Neural progenitor cell (in vitro differentiated cells): ENCODE measurements around the gene ARL4C. TPM values are rescaled to one million over a fixed set of nuclear protein-coding genes. Genes with fewer than 3 reads are reported as not detected.

Source experiments
- DNase-seq: peaks from one replicate; pipeline ENCODE4 v3.0.0-alpha.2; 2016; ENCODE audit warnings: low spot score
- H2AFZ ChIP-seq: fragments of 200-600 bp; sonication (generic); replicated peaks from 2 replicates; pipeline ENCODE4 v1.6.1; 2016; ENCODE audit warnings: antibody characterized with exemption
- H3F3A ChIP-seq: fragments of 200-600 bp; sonication (generic); 2 replicates; pipeline ENCODE4 v1.6.1; 2016; ENCODE audit warnings: antibody characterized with exemption, low read depth
- H3K27ac ChIP-seq: fragments of 200-600 bp; sonication (generic); 2 replicates; pipeline ENCODE4 v1.5.1; 2016; ENCODE audit warnings: mild to moderate bottlenecking
- H3K27me3 ChIP-seq: fragments of 200-600 bp; sonication (generic); 2 replicates; pipeline ENCODE4 v1.6.1; 2016; ENCODE audit warnings: mild to moderate bottlenecking, moderate library complexity
- H3K36me3 ChIP-seq: fragments of 200-600 bp; sonication (generic); 2 replicates; pipeline ENCODE4 v1.5.1; 2016
- H3K4me1 ChIP-seq: fragments of 200-600 bp; sonication (generic); 2 replicates; pipeline ENCODE4 v1.6.1; 2016; ENCODE audit warnings: mixed run types
- H3K4me2 ChIP-seq: fragments of 200-600 bp; sonication (generic); 2 replicates; pipeline ENCODE4 v1.6.1; 2016
- H3K4me3 ChIP-seq: fragments of 200-600 bp; sonication (generic); 2 replicates; pipeline ENCODE4 v1.5.1; 2016
- H3K79me2 ChIP-seq: fragments of 200-600 bp; sonication (generic); 2 replicates; pipeline ENCODE4 v1.6.1; 2016; ENCODE audit warnings: low read depth
- H3K9ac ChIP-seq: fragments of 200-600 bp; sonication (generic); 2 replicates; pipeline ENCODE4 v1.6.1; 2016
- H3K9me3 ChIP-seq: fragments of 200-600 bp; sonication (generic); 2 replicates; pipeline ENCODE4 v1.5.1; 2016; ENCODE audit warnings: low read depth
- H4K20me1 ChIP-seq: fragments of 200-600 bp; sonication (generic); 2 replicates; pipeline ENCODE4 v1.6.1; 2016; ENCODE audit warnings: low read depth
- H3K27ac Mint-ChIP-seq: 3 replicates; pipeline ENCODE4 v1.8.0; 2021; ENCODE audit warnings: mixed read lengths
- H3K27me3 Mint-ChIP-seq: 2 replicates; pipeline ENCODE4 v1.8.0; 2022; ENCODE audit warnings: low read depth, mild to moderate bottlenecking, inconsistent platforms, moderate library complexity, mixed read lengths; ENCODE audit not compliant: insufficient read depth
- H3K36me3 Mint-ChIP-seq: 3 replicates; pipeline ENCODE4 v1.8.0; 2021; ENCODE audit warnings: mixed read lengths
- H3K4me1 Mint-ChIP-seq: 3 replicates; pipeline ENCODE4 v1.8.0; 2021; ENCODE audit warnings: mixed read lengths
- H3K4me3 Mint-ChIP-seq: 3 replicates; pipeline ENCODE4 v1.8.0; 2021; ENCODE audit warnings: mild to moderate bottlenecking, moderate library complexity, mixed read lengths
- H3K9me3 Mint-ChIP-seq: 3 replicates; pipeline ENCODE4 v1.8.0; 2020; ENCODE audit warnings: mixed read lengths
- CTCF ChIP-seq: fragments of 200-600 bp; sonication (generic); IDR thresholded peaks from 2 replicates; pipeline ENCODE4 v1.5.1; 2017; ENCODE audit warnings: antibody characterized with exemption, mild to moderate bottlenecking
- EZH2 ChIP-seq: fragments of 200-600 bp; sonication (generic); IDR thresholded peaks from 2 replicates; pipeline ENCODE4 v1.6.1; 2017; ENCODE audit warnings: antibody characterized with exemption, mild to moderate bottlenecking, moderate library complexity
- EZH2phosphoT487 ChIP-seq: fragments of 200-600 bp; sonication (generic); IDR thresholded peaks from 2 replicates; pipeline ENCODE4 v1.6.1; 2017; ENCODE audit warnings: antibody characterized with exemption
- total RNA-seq: library from RNA; depleted of rRNA; stranded (reverse); fragments of >200 nt; gene quantifications from 2 replicates; pipeline ENCODE4 v1.2.3, GENCODE V29; 2015; ENCODE audit warnings: low replicate concordance

Gene ARL4C
- total RNA-seq, 1 donor from 2014 or later, result 87.6 TPM

- no peak overlapping the region for H3K4me3 Mint-ChIP-seq
Measured at GRCh38 chr2:234469251-234469845, 27.5 kb downstream of the ARL4C start.

GRCh38 chr2:234468503-234468902 lies 28.4 kb downstream of the ARL4C start:
- H3K27ac Mint-ChIP-seq, result no peak overlapping the region
- Histone ChIP-seq H3K4me3 (no peak overlapping the region), H3K4me2 (no peak overlapping the region), H2AFZ (no peak overlapping the region), H3K27me3 (no peaks in the 10 kb centered on the region), H3K79me2 (no peaks in the 10 kb centered on the region), H3K9ac (no peak overlapping the region), H3K9me3 (no peaks in the 10 kb centered on the region), H3K4me1 (no peaks in the 10 kb centered on the region), H3K27ac (no peak overlapping the region), H3F3A (no peaks in the 10 kb centered on the region), H3K36me3 (no peaks in the 10 kb centered on the region), H4K20me1 (no peaks in the 10 kb centered on the region)
- H3K4me1 Mint-ChIP-seq, result peaks cover under 1% of the 10 kb centered on the region
- no peak overlapping the region for H3K4me3 Mint-ChIP-seq
- no peak for DNase-seq
- H3K27me3 Mint-ChIP-seq, result peaks cover 5% of the 10 kb centered on the region
- H3K9me3 Mint-ChIP-seq, result peaks cover 14% of the 10 kb centered on the region
- peaks cover 2% of the 10 kb centered on the region for H3K36me3 Mint-ChIP-seq
- TF ChIP-seq EZH2, result no peak
- no peak for TF ChIP-seq CTCF
- TF ChIP-seq EZH2phosphoT487, result no peak

More at GRCh38 chr2:234469251-234469845, 27.5 kb downstream of the ARL4C start:
- Histone ChIP-seq H3F3A (no peaks in the 10 kb centered on the region), H2AFZ (no peak overlapping the region), H3K36me3 (no peaks in the 10 kb centered on the region), H3K4me1 (no peaks in the 10 kb centered on the region), H3K9me3 (no peaks in the 10 kb centered on the region), H3K4me3 (no peak overlapping the region), H3K27ac (no peak overlapping the region), H3K4me2 (no peak overlapping the region), H3K27me3 (no peaks in the 10 kb centered on the region), H4K20me1 (no peaks in the 10 kb centered on the region), H3K79me2 (no peaks in the 10 kb centered on the region), H3K9ac (no peak overlapping the region)
- TF ChIP-seq EZH2phosphoT487 (no peak), CTCF (no peak), EZH2 (no peak)
- DNase-seq, result no peak
- Mint-ChIP-seq H3K36me3 (peaks cover 2% of the 10 kb centered on the region), H3K27ac (no peak overlapping the region), H3K27me3 (peaks cover 8% of the 10 kb centered on the region), H3K4me1 (no peaks in the 10 kb centered on the region), H3K9me3 (peaks cover 18% of the 10 kb centered on the region)

GRCh38 chr2:234467289-234467688 lies 29.6 kb downstream of the ARL4C start:
- H3K4me1 ChIP-seq, result peaks cover under 1% of the 10 kb centered on the region
- Mint-ChIP-seq H3K4me3 (no peak overlapping the region), H3K27ac (no peak overlapping the region), H3K27me3 (peaks cover 5% of the 10 kb centered on the region), H3K9me3 (peaks cover 18% of the 10 kb centered on the region), H3K4me1 (peaks cover 6% of the 10 kb centered on the region), H3K36me3 (peaks cover 5% of the 10 kb centered on the region)
- no peak overlapping the region for H3K27ac ChIP-seq
- no peaks in the 10 kb centered on the region for H3K27me3 ChIP-seq
- TF ChIP-seq CTCF, result no peak
- no peak for TF ChIP-seq EZH2
- TF ChIP-seq EZH2phosphoT487, result no peak
- H3K9ac ChIP-seq, result no peak overlapping the region
- H2AFZ ChIP-seq, result no peak overlapping the region
- no peaks in the 10 kb centered on the region for H4K20me1 ChIP-seq
- no peak overlapping the region for H3K4me2 ChIP-seq
- H3K4me3 ChIP-seq, result no peak overlapping the region
- H3F3A ChIP-seq, result no peaks in the 10 kb centered on the region
- H3K36me3 ChIP-seq, result no peaks in the 10 kb centered on the region
- H3K79me2 ChIP-seq, result no peaks in the 10 kb centered on the region
- DNase-seq, result no peak
- H3K9me3 ChIP-seq, result no peaks in the 10 kb centered on the region
